ENCODE data around the gene SCN9A.

GRCh38 chr2:166170356-166170755, 205.4 kb downstream of the SCN9A start:
- no peak for TF ChIP-seq ZNF274 (IDR thresholded peaks at IDR 0.05; ENCODE audit: borderline replicate concordance, extremely low read depth, low read length)
- TF ChIP-seq CTCF (IDR thresholded peaks at IDR 0.05; ENCODE audit: control extremely low read depth in 1 of 3, insufficient read depth in 1 of 3, low read depth in 1 of 3, low read length in 3 of 3): no peak
- TF ChIP-seq EGR1 (IDR thresholded peaks at IDR 0.05; ENCODE audit: borderline replicate concordance, low read depth, low read length): no peak
- no peak for TF ChIP-seq YY1 (IDR thresholded peaks at IDR 0.05; ENCODE audit: low read depth, low read length)
- no peak for TF ChIP-seq USF2 (IDR thresholded peaks at IDR 0.05; ENCODE audit: low read length)
- TF ChIP-seq ASH2L (IDR thresholded peaks at IDR 0.05; ENCODE audit: low read length): no peak
- no peak for TF ChIP-seq POLR2A (IDR thresholded peaks at IDR 0.05; ENCODE audit: control extremely low read depth in 1 of 2, low read depth in 2 of 2, low read length in 2 of 2)
- no peak for TF ChIP-seq GTF2F1 (IDR thresholded peaks at IDR 0.05; ENCODE audit: borderline replicate concordance, low read depth, low read length)

Measured in H1 (cell line).